SU-DHL-6 (cell line): ENCODE results near the gene STUB1.

Source experiments
- H2AFZ ChIP-seq: fragments of 200-600 bp; sonication (generic); 2 replicates; pipeline ENCODE4 v1.6.1; 2014; ENCODE audit warnings: low read depth, mild to moderate bottlenecking, moderate library complexity, mixed read lengths, antibody characterized with exemption, low read length; ENCODE audit not compliant: severe bottlenecking
- H3F3A ChIP-seq: fragments of 200-600 bp; shearing (Covaris generic); 2 replicates; pipeline ENCODE4 v1.6.0; 2016; ENCODE audit warnings: antibody characterized with exemption, mild to moderate bottlenecking; ENCODE audit not compliant: insufficient read depth
- H3K27ac ChIP-seq: fragments of 200-600 bp; sonication (generic); 2 replicates; pipeline ENCODE4 v1.5.1; 2016; ENCODE audit warnings: low read depth, mild to moderate bottlenecking, low read length, moderate library complexity, mixed read lengths
- H3K27me3 ChIP-seq: fragments of 200-600 bp; sonication (generic), shearing (Covaris generic); 2 replicates; pipeline ENCODE4 v1.6.0; 2014; ENCODE audit warnings: mild to moderate bottlenecking, low read length
- H3K36me3 ChIP-seq: fragments of 200-600 bp; sonication (generic); 2 replicates; pipeline ENCODE4 v1.6.1; 2014; ENCODE audit warnings: mild to moderate bottlenecking, low read length, mixed read lengths
- H3K4me2 ChIP-seq: fragments of 300-600, 200-600 bp; shearing (Covaris generic), sonication (generic); 2 replicates; pipeline ENCODE4 v1.6.0; 2014; ENCODE audit warnings: low read length, low read depth, mild to moderate bottlenecking; ENCODE audit not compliant: poor library complexity, severe bottlenecking
- H3K4me3 ChIP-seq: fragments of 200-600 bp; sonication (generic); 2 replicates; pipeline ENCODE4 v1.5.1; 2014; ENCODE audit warnings: antibody characterized with exemption, low read length, mild to moderate bottlenecking, mixed read lengths; ENCODE audit not compliant: insufficient read depth, poor library complexity, severe bottlenecking
- H3K79me2 ChIP-seq: fragments of 200-600 bp; sonication (generic); 2 replicates; pipeline ENCODE4 v1.6.1; 2014; ENCODE audit warnings: mild to moderate bottlenecking, low read length, moderate library complexity; ENCODE audit not compliant: insufficient read depth
- H3K9ac ChIP-seq: fragments of 200-600 bp; sonication (generic); 2 replicates; pipeline ENCODE4 v1.7.0; 2014; ENCODE audit warnings: mild to moderate bottlenecking, low read length
- H3K9me2 ChIP-seq: fragments of 200-600 bp; sonication (generic); replicated peaks from 2 replicates; pipeline ENCODE4 v1.6.1; 2014; ENCODE audit warnings: low read length; ENCODE audit not compliant: insufficient read depth
- H3K9me3 ChIP-seq: fragments of 200-600 bp; sonication (generic); 2 replicates; pipeline ENCODE4 v1.6.1; 2014; ENCODE audit warnings: low read length, mixed read lengths; ENCODE audit not compliant: insufficient read depth
- H4K20me1 ChIP-seq: fragments of 200-600 bp; sonication (generic); 2 replicates; pipeline ENCODE4 v1.6.1; 2014; ENCODE audit warnings: low read depth, mild to moderate bottlenecking, antibody characterized with exemption, low read length, moderate library complexity, mixed read lengths
- CTCF ChIP-seq: fragments of 200-600 bp; sonication (generic); IDR thresholded peaks from one replicate; pipeline ENCODE4 v1.5.1; 2017; ENCODE audit warnings: antibody characterized with exemption, mild to moderate bottlenecking, low read length, moderate library complexity; ENCODE audit not compliant: insufficient read depth, poor library complexity, severe bottlenecking
- EZH2phosphoT487 ChIP-seq: fragments of 200-600 bp; sonication (generic), shearing (Covaris generic); conservative IDR thresholded peaks from 2 replicates; pipeline ENCODE4 v1.6.1; 2018; ENCODE audit warnings: mild to moderate bottlenecking, antibody characterized with exemption, low read length, moderate library complexity, mixed read lengths

STUB1 gene

GRCh38 chr16:632486-633335, 47.5 kb upstream of the STUB1 start:
- no peaks in the 10 kb centered on the region for H4K20me1 ChIP-seq
- H3K9me3 ChIP-seq, result no peaks in the 10 kb centered on the region
- H3K27ac ChIP-seq, result no peak overlapping the region
- no peaks in the 10 kb centered on the region; the same call in 1 of the 2 replicates for H3F3A ChIP-seq
- H3K79me2 ChIP-seq, result no peaks in the 10 kb centered on the region
- H3K9ac ChIP-seq, result no peak overlapping the region
- no peak overlapping the region for H3K4me3 ChIP-seq
- H3K4me2 ChIP-seq, result no peak overlapping the region
- no peaks in the 10 kb centered on the region for H3K27me3 ChIP-seq
- no peak overlapping the region for H2AFZ ChIP-seq
- no peak for TF ChIP-seq EZH2phosphoT487
- no peak for TF ChIP-seq CTCF
- no peaks in the 10 kb centered on the region for H3K9me2 ChIP-seq
- H3K36me3 ChIP-seq, result no peaks in the 10 kb centered on the region

- H3K4me3 ChIP-seq, result no peak overlapping the region
- TF ChIP-seq EZH2phosphoT487 (no peak), CTCF (no peak)
- H3K27me3 ChIP-seq, result no peaks in the 10 kb centered on the region
- no peaks in the 10 kb centered on the region; the same call in 1 of the 2 replicates for H3F3A ChIP-seq
- H3K79me2 ChIP-seq, result no peaks in the 10 kb centered on the region
- no peak overlapping the region for H3K4me2 ChIP-seq
- no peak overlapping the region for H2AFZ ChIP-seq
- no peak overlapping the region for H3K9ac ChIP-seq
- no peaks in the 10 kb centered on the region for H4K20me1 ChIP-seq
- no peaks in the 10 kb centered on the region for H3K36me3 ChIP-seq
- no peak overlapping the region for H3K27ac ChIP-seq
- H3K9me2 ChIP-seq, result no peaks in the 10 kb centered on the region
- no peaks in the 10 kb centered on the region for H3K9me3 ChIP-seq
These were observed 46.7 kb upstream of the STUB1 start for GRCh38 chr16:633336-634050.

GRCh38 chr16:634051-634670, 46.0 kb upstream of the STUB1 start:
- Histone ChIP-seq H3K4me2 (no peak overlapping the region), H3K36me3 (no peaks in the 10 kb centered on the region), H3K9ac (no peak overlapping the region), H3K79me2 (no peaks in the 10 kb centered on the region), H3F3A (peaks cover 5% of the 10 kb centered on the region), H3K27ac (no peak overlapping the region), H3K27me3 (no peaks in the 10 kb centered on the region), H3K9me2 (no peaks in the 10 kb centered on the region), H2AFZ (no peak overlapping the region), H3K4me3 (no peak overlapping the region), H4K20me1 (no peaks in the 10 kb centered on the region), H3K9me3 (no peaks in the 10 kb centered on the region)
- no peak for TF ChIP-seq EZH2phosphoT487
- no peak for TF ChIP-seq CTCF
